MCF 10A (cell line): ENCODE measurements around the gene NAP1L4. TPM values are rescaled to one million over a fixed set of nuclear protein-coding genes. Genes with fewer than 3 reads are reported as not detected.

ENCODE experiments used
- BruUV-seq: library from RNA; stranded (reverse); fragments of 400-500 nt; replicated peaks from 2 replicates; lab custom pipeline; 2021; lab: Mats Ljungman, UMichigan
- CTCF ChIA-PET: fragments of 300-600 bp; sonication (Branson Sonifier 250); formaldehyde crosslinking; extraction: SDS; loops from one replicate; lab custom pipeline; 2021; ENCODE audit warnings: antibody characterized with exemption, inconsistent platforms; lab: Yijun Ruan, JAX
- POLR2A ChIA-PET: fragments of 300-600, 350-650 bp; sonication (Branson Sonifier 250); formaldehyde crosslinking; extraction: SDS; loops from one replicate; lab custom pipeline; 2020; ENCODE audit warnings: antibody characterized with exemption, inconsistent platforms; lab: Yijun Ruan, JAX
- DNase-seq: peaks from one replicate; pipeline ENCODE4 v3.0.0-alpha.2; 2018; ENCODE audit not compliant: unreplicated experiment
- H3K27ac Mint-ChIP-seq: one replicate; pipeline ENCODE4 v1.8.0; 2022; ENCODE audit warnings: mild to moderate bottlenecking, low read depth, mixed read lengths; ENCODE audit not compliant: unreplicated experiment
- H3K27me3 Mint-ChIP-seq: one replicate; pipeline ENCODE4 v1.8.0; 2022; ENCODE audit warnings: mixed read lengths; ENCODE audit not compliant: insufficient read depth, unreplicated experiment
- H3K36me3 Mint-ChIP-seq: one replicate; pipeline ENCODE4 v1.8.0; 2022; ENCODE audit warnings: mild to moderate bottlenecking, moderate library complexity, mixed read lengths; ENCODE audit not compliant: insufficient read depth, unreplicated experiment
- H3K4me1 Mint-ChIP-seq: one replicate; pipeline ENCODE4 v1.8.0; 2022; ENCODE audit warnings: mixed read lengths; ENCODE audit not compliant: insufficient read depth, unreplicated experiment
- H3K4me3 Mint-ChIP-seq: one replicate; pipeline ENCODE4 v1.8.0; 2022; ENCODE audit warnings: mild to moderate bottlenecking, moderate library complexity, mixed read lengths; ENCODE audit not compliant: unreplicated experiment
- H3K9me3 Mint-ChIP-seq: one replicate; pipeline ENCODE4 v1.8.0; 2022; ENCODE audit warnings: mixed read lengths; ENCODE audit not compliant: unreplicated experiment
- CTCF ChIP-seq: fragments of 200-600 bp; IDR thresholded peaks from one replicate; pipeline ENCODE4 v1.8.0; 2022; ENCODE audit warnings: antibody characterized with exemption, mild to moderate bottlenecking; ENCODE audit not compliant: unreplicated experiment
- intact Hi-C: fragments of 100-400 bp; cut with micrococcal nuclease; formaldehyde crosslinking; loops from 2 replicates; pipeline ENCODE4 v1.14.1; 2022
- total RNA-seq: library from RNA; stranded (reverse); gene quantifications from 2 replicates; pipeline ENCODE4 v1.2.3, GENCODE V29; 2022

Gene NAP1L4
- total RNA-seq, 1 experiment from 2014 or later, result 103 TPM

- no peak for TF ChIP-seq CTCF
- H3K27me3 Mint-ChIP-seq, result no peaks in the 10 kb centered on the region
- H3K9me3 Mint-ChIP-seq, result no peaks in the 10 kb centered on the region
- peaks cover 28% of the 10 kb centered on the region for H3K4me1 Mint-ChIP-seq
- POLR2A ChIA-PET, result interaction anchor here (1.0 to 2.9 kb wide), 3 partner anchors 10 to 20 kb away, joined by 5 to 24 read pairs (median 13); partner anchors contain the start of gene PHLDA2
- H3K4me3 Mint-ChIP-seq, result peak overlapping the region; percentile 25
- no peaks in the 10 kb centered on the region for H3K36me3 Mint-ChIP-seq
- no TSS peak for BruUV-seq
- peak overlapping the region; percentile 54 for H3K27ac Mint-ChIP-seq
- peak; percentile 60 for DNase-seq
- CTCF ChIA-PET, result interaction anchor here (0.6 to 2.1 kb wide), 3 partner anchors 17 to 113 kb away, joined by 4 to 16 read pairs (median 4); partner anchors contain the start of gene PHLDA2
- intact Hi-C loops, result no loop called here
Measured at GRCh38 chr11:2913019-2913431, 79.1 kb downstream of the NAP1L4 start.

- ChIA-PET CTCF (interaction anchor here (0.6 to 2.1 kb wide), 4 partner anchors 17 to 381 kb away, joined by 4 to 16 read pairs (median 4); partner anchors contain the start of gene PHLDA2), POLR2A (interaction anchor here (1.0 to 2.9 kb wide), 3 partner anchors 9 to 21 kb away, joined by 5 to 24 read pairs (median 13); partner anchors contain the start of gene PHLDA2)
- no TSS peak for BruUV-seq
- Mint-ChIP-seq H3K9me3 (no peaks in the 10 kb centered on the region), H3K36me3 (no peaks in the 10 kb centered on the region), H3K4me3 (peak overlapping the region; percentile 25), H3K27ac (no peak overlapping the region), H3K4me1 (peaks cover 28% of the 10 kb centered on the region), H3K27me3 (no peaks in the 10 kb centered on the region)
- TF ChIP-seq CTCF, result no peak
- peak; percentile 96 for DNase-seq
- intact Hi-C loops, result no loop called here
Measured at GRCh38 chr11:2912498-2912897, 79.6 kb downstream of the NAP1L4 start.

- Mint-ChIP-seq H3K4me1 (peaks cover 28% of the 10 kb centered on the region), H3K4me3 (no peak overlapping the region), H3K27me3 (no peaks in the 10 kb centered on the region), H3K27ac (no peak overlapping the region), H3K36me3 (no peaks in the 10 kb centered on the region), H3K9me3 (no peaks in the 10 kb centered on the region)
- intact Hi-C loops, result no loop called here
- BruUV-seq, result no TSS peak
- ChIA-PET CTCF (interaction anchor here (0.6 to 2.1 kb wide), 5 partner anchors 9 to 381 kb away, joined by 3 to 16 read pairs (median 4); partner anchors contain the start of gene PHLDA2), POLR2A (interaction anchor here (1.1 to 2.9 kb wide), 4 partner anchors 9 to 21 kb away, joined by 3 to 24 read pairs (median 10); partner anchors contain the start of gene PHLDA2)
- peak; percentile 57 for DNase-seq
- TF ChIP-seq CTCF, result no peak
Measured at GRCh38 chr11:2911785-2912391, 80.2 kb downstream of the NAP1L4 start.

- POLR2A ChIA-PET, result interaction anchor here (1.1 to 2.9 kb wide), 4 partner anchors 8 to 22 kb away, joined by 3 to 24 read pairs (median 10); partner anchors contain the start of gene PHLDA2
- no peaks in the 10 kb centered on the region for H3K27me3 Mint-ChIP-seq
- no peak for DNase-seq
- no peak for TF ChIP-seq CTCF
- intact Hi-C loops, result no loop called here
- H3K4me3 Mint-ChIP-seq, result no peak overlapping the region
- no peaks in the 10 kb centered on the region for H3K9me3 Mint-ChIP-seq
- CTCF ChIA-PET, result interaction anchor here (0.6 to 2.1 kb wide), 4 partner anchors 8 to 34 kb away, joined by 3 to 16 read pairs (median 4); partner anchors contain the start of gene PHLDA2
- no peaks in the 10 kb centered on the region for H3K36me3 Mint-ChIP-seq
- H3K4me1 Mint-ChIP-seq, result peaks cover 28% of the 10 kb centered on the region
- no peak overlapping the region for H3K27ac Mint-ChIP-seq
- BruUV-seq, result no TSS peak
Measured at GRCh38 chr11:2911088-2911784, 80.9 kb downstream of the NAP1L4 start.
